ENCODE measurements around the gene MYRFL. TPM values are rescaled to one million over a fixed set of nuclear protein-coding genes. Genes with fewer than 3 reads are reported as not detected.

Gene MYRFL
- total and polyA plus RNA-seq, 2 of the 8 experiments (the other 6 are each of a cell fraction or from before 2014, with no cell fraction given) = 1.1 to 2.0 TPM

DNA sequence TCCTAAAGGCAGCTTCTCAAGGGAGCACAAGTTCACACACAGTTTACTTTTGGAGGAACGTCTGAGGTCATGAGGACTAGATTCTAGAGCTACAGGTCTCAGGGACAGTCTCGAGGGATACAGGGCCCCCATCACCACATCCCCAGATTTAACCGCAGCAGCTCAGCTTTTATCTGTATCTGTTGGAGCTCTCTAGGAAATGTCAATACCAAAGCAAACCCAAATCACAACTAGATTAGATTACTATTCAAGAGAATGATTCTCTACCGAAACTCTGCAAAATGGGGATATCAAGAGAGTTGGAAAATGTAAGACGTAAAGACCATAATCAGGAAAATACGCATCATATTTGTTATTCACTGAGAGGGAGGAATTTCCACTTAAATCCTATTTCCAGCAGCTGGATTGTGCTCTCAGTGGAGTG lies 4.0 kb upstream of the MYRFL start:
- Histone ChIP-seq H3K23ac (ENCODE audit: insufficient read length) (no peak overlapping the region), H3K79me2 (ENCODE audit: control insufficient read depth in 1 of 2, insufficient read depth in 2 of 2, low read length in 2 of 2) (no peaks in the 10 kb centered on the region), H3K9me3 (ENCODE audit: insufficient read depth in 2 of 2, low read depth in 1 of 2, low read length in 1 of 2) (no peaks in the 10 kb centered on the region), H3K79me1 (ENCODE audit: low read depth, low read length) (no peaks in the 10 kb centered on the region), H4K8ac (ENCODE audit: extremely low read depth, insufficient read depth, low read length) (no peak overlapping the region), H2BK5ac (ENCODE audit: low read depth, low read length) (no peak overlapping the region), H3K18ac (ENCODE audit: extremely low read depth, low read length) (no peak overlapping the region), H3K4me3 (ENCODE audit: extremely low read depth in 1 of 4, insufficient read depth in 2 of 4, low read depth in 3 of 4, low read length in 4 of 4) (no peak overlapping the region), H3K4ac (replicated peaks; ENCODE audit: insufficient read length, low read depth, low read length) (no peak overlapping the region), H3K56ac (replicated peaks; ENCODE audit: insufficient read length, low read depth, low read length) (no peak overlapping the region), H3K27ac (ENCODE audit: low read depth, low read length) (no peak overlapping the region), H3K4me1 (replicated peaks in 1 of 4; ENCODE audit: control insufficient read depth in 3 of 4, insufficient read depth in 4 of 4, low read length in 3 of 4) (no peaks in the 10 kb centered on the region; a peak in 1 of 7 replicates), H2AFZ (ENCODE audit: low read length) (no peak overlapping the region), H2BK15ac (ENCODE audit: low read length) (no peak overlapping the region), H4K5ac (ENCODE audit: insufficient read length, low read depth, low read length) (no peak overlapping the region), H3K23me2 (ENCODE audit: low read depth, low read length) (no peaks in the 10 kb centered on the region), H3K27me3 (replicated peaks in 1 of 4; ENCODE audit: control insufficient read depth in 3 of 4, extremely low read depth in 1 of 4, insufficient read depth in 3 of 4, low read length in 3 of 4) (no peaks in the 10 kb centered on the region), H3K4me2 (ENCODE audit: insufficient read depth in 1 of 2, low read depth in 2 of 2, low read length in 2 of 2) (no peak overlapping the region), H4K91ac (replicated peaks; ENCODE audit: insufficient read length, low read length) (no peak overlapping the region), H3K14ac (ENCODE audit: insufficient read length) (no peak overlapping the region), H4K20me1 (replicated peaks in 1 of 2; ENCODE audit: control insufficient read depth in 1 of 2, insufficient read depth in 2 of 2, low read length in 2 of 2) (no peaks in the 10 kb centered on the region), H3K9ac (replicated peaks in 1 of 4; ENCODE audit: extremely low read depth in 1 of 4, low read depth in 3 of 4, low read length in 3 of 4) (no peak overlapping the region), H3K36me3 (ENCODE audit: control insufficient read depth in 2 of 4, insufficient read depth in 4 of 4, low read length in 3 of 4) (no peaks in the 10 kb centered on the region), H2AK5ac (ENCODE audit: low read depth, low read length) (no peak overlapping the region), H2BK120ac (replicated peaks; ENCODE audit: low read depth, low read length) (no peak overlapping the region), H2BK12ac (ENCODE audit: low read depth, low read length) (no peak overlapping the region), H2BK20ac (ENCODE audit: low read length) (no peak overlapping the region)
- ChIA-PET CTCF (ENCODE audit: partially characterized antibody) (interaction anchor here (1.0 to 1.5 kb wide), 4 partner anchors 8 to 182 kb away, joined by 3 to 4 read pairs (median 3); no protein-coding TSS in a partner anchor), POLR2A (ENCODE audit: partially characterized antibody) (interaction anchor here (0.5 kb wide), 1 partner anchor 325 kb away, joined by 3 read pairs; no protein-coding TSS in a partner anchor)
- FAIRE-seq (no peak), DNase-seq (ENCODE audit: low read depth in 1 of 2, low spot score in 2 of 2) (no peak)
- TF ChIP-seq TAF1 (IDR thresholded peaks at IDR 0.05; ENCODE audit: low read depth, low read length) (no peak), SIN3A (conservative IDR thresholded peaks at IDR 0.05 in 1 of 2, IDR thresholded peaks at IDR 0.05 in 1 of 2; ENCODE audit: low read depth in 1 of 2, low read length in 2 of 2) (no peak), RAD21 (IDR thresholded peaks at IDR 0.05 in 1 of 2, conservative IDR thresholded peaks at IDR 0.05 in 1 of 2; ENCODE audit: low read depth in 2 of 2, low read length in 2 of 2) (no peak), HDAC6 (IDR thresholded peaks at IDR 0.05; ENCODE audit: low read depth, low read length) (no peak), RNF2 (IDR thresholded peaks at IDR 0.05; ENCODE audit: borderline replicate concordance, low read depth, low read length, missing control alignments, poor library complexity, severe bottlenecking) (no peak)
- WGBS, 2 experiments (ENCODE audit: extremely low coverage in 1 of 2, insufficient coverage in 1 of 2, insufficient read length in 1 of 2, insufficient replicate concordance in 2 of 2, low coverage in 1 of 2, low lambda C conversion rate in 2 of 2, missing lambda C conversion rate in 1 of 2) = 97% methylated on average over 6 of the region's 6 CpGs; no CpG with 5 or more reads in 1 of the 2 experiments
